H1 (cell line): ENCODE measurements around the gene SLC25A27. TPM values are rescaled to one million over a fixed set of nuclear protein-coding genes. Genes with fewer than 3 reads are reported as not detected.

Experiments used
- CTCF ChIA-PET: fragments of 300-600 bp; sonication (Branson Sonifier 250); formaldehyde crosslinking; loops from one replicate; lab custom pipeline; 2021; ENCODE audit not compliant: partially characterized antibody; lab: Charles Lee
- POLR2A ChIA-PET: fragments of 300-600 bp; sonication (Branson Sonifier 250); formaldehyde crosslinking; loops from one replicate; lab custom pipeline; 2021; ENCODE audit warnings: inconsistent platforms; ENCODE audit not compliant: partially characterized antibody; lab: Charles Lee
- DNase-seq, 2 experiments: peaks; one replicate each; pipeline versions ENCODE4 v3.0.0 to v3.0.0-alpha.2; 2010 to 2022; ENCODE audit warnings: low spot score in 2 of 2, low read depth in 1 of 2, mixed read lengths in 1 of 2
- FAIRE-seq: peaks from 2 replicates; lab custom pipeline; 2011; peaks lifted over from hg19 to GRCh38; lab: Jason Lieb, UNC
- H2AFZ ChIP-seq: 2 replicates; pipeline ENCODE4 v1.8.1; 2012; ENCODE audit warnings: low read length, inconsistent platforms
- H2AK5ac ChIP-seq: 2 replicates; pipeline ENCODE4 v1.6.1; 2013; ENCODE audit warnings: low read depth, low read length
- H2BK120ac ChIP-seq: replicated peaks from 2 replicates; pipeline ENCODE3; 2013; ENCODE audit warnings: low read depth, low read length, inconsistent platforms
- H2BK12ac ChIP-seq: 2 replicates; pipeline ENCODE4 v1.6.1; 2013; ENCODE audit warnings: low read depth, low read length
- H2BK15ac ChIP-seq: 2 replicates; pipeline ENCODE4 v1.6.1; 2013; ENCODE audit warnings: low read length
- H2BK20ac ChIP-seq: 2 replicates; pipeline ENCODE4 v1.6.1; 2013; ENCODE audit warnings: low read length
- H2BK5ac ChIP-seq: 2 replicates; pipeline ENCODE4 v1.6.1; 2013; ENCODE audit warnings: low read depth, low read length
- H3K14ac ChIP-seq: 2 replicates; pipeline ENCODE4 v1.6.1; 2013; ENCODE audit warnings: inconsistent platforms; ENCODE audit not compliant: insufficient read length
- H3K18ac ChIP-seq: 2 replicates; pipeline ENCODE4 v1.6.1; 2013; ENCODE audit warnings: low read length; ENCODE audit errors: extremely low read depth
- H3K23ac ChIP-seq: 2 replicates; pipeline ENCODE4 v1.6.1; 2013; ENCODE audit warnings: inconsistent platforms; ENCODE audit not compliant: insufficient read length
- H3K23me2 ChIP-seq: 2 replicates; pipeline ENCODE4 v1.6.1; 2013; ENCODE audit warnings: low read depth, low read length
- H3K27ac ChIP-seq: 2 replicates; pipeline ENCODE4 v1.6.1; 2011; ENCODE audit warnings: low read depth, low read length, inconsistent platforms
- H3K27me3 ChIP-seq, 4 experiments: replicated peaks in 1 of 4; 1 replicate in 1 of 4; 2 replicates in 3 of 4; pipeline versions ENCODE4 v1.6.1 to v1.8.1; 2011 to 2013; ENCODE audit warnings: low read length in 3 of 4, mild to moderate bottlenecking in 3 of 4, inconsistent platforms in 2 of 4, mixed read lengths in 2 of 4, moderate library complexity in 1 of 4; ENCODE audit not compliant: control insufficient read depth in 3 of 4, insufficient read depth in 3 of 4; ENCODE audit errors: extremely low read depth in 1 of 4
- H3K36me3 ChIP-seq, 4 experiments: 2 replicates each; pipeline versions ENCODE4 v1.6.1 to v1.8.1; 2011 to 2013; ENCODE audit warnings: mild to moderate bottlenecking in 4 of 4, low read length in 3 of 4, moderate library complexity in 2 of 4, control low read depth in 1 of 4, inconsistent platforms in 1 of 4; ENCODE audit not compliant: insufficient read depth in 4 of 4, control insufficient read depth in 2 of 4
- H3K4ac ChIP-seq: replicated peaks from 2 replicates; pipeline ENCODE3; 2013; ENCODE audit warnings: low read length, low read depth, mixed read lengths, inconsistent platforms; ENCODE audit not compliant: insufficient read length
- H3K4me1 ChIP-seq, 4 experiments: replicated peaks in 1 of 4; 1 replicate in 1 of 4; 2 replicates in 3 of 4; pipeline versions ENCODE4 v1.6.1 to v1.8.1; 2011 to 2013; ENCODE audit warnings: low read length in 3 of 4, inconsistent platforms in 2 of 4, mixed read lengths in 1 of 4; ENCODE audit not compliant: insufficient read depth in 4 of 4, control insufficient read depth in 3 of 4
- H3K4me2 ChIP-seq, 2 experiments: 2 replicates each; pipeline versions ENCODE4 v1.6.1 to v1.8.1; 2011 to 2013; ENCODE audit warnings: low read depth in 2 of 2, low read length in 2 of 2, control low read depth in 1 of 2, inconsistent platforms in 1 of 2, mild to moderate bottlenecking in 1 of 2; ENCODE audit not compliant: insufficient read depth in 1 of 2
- H3K4me3 ChIP-seq, 4 experiments: fragments of 200-600, 300-600 bp in 1 of 4; sonication (generic), shearing (Covaris generic), sonication (Bioruptor Twin) in 1 of 4; 2 replicates each; pipeline versions ENCODE4 v1.5.1 to v1.8.1; 2011 to 2016; ENCODE audit warnings: low read length in 4 of 4, low read depth in 3 of 4, control low read depth in 2 of 4, inconsistent platforms in 2 of 4, mild to moderate bottlenecking in 2 of 4, mixed read lengths in 1 of 4, moderate library complexity in 1 of 4; ENCODE audit not compliant: insufficient read depth in 2 of 4; ENCODE audit errors: extremely low read depth in 1 of 4
- H3K56ac ChIP-seq: replicated peaks from 2 replicates; pipeline ENCODE3; 2013; ENCODE audit warnings: low read depth, mild to moderate bottlenecking, mixed read lengths, low read length, inconsistent platforms; ENCODE audit not compliant: insufficient read length
- H3K79me1 ChIP-seq: 2 replicates; pipeline ENCODE4 v1.6.1; 2013; ENCODE audit warnings: low read depth, low read length, control low read depth
- H3K79me2 ChIP-seq, 2 experiments: 2 replicates each; pipeline versions ENCODE4 v1.6.1 to v1.8.1; 2012 to 2013; ENCODE audit warnings: low read length in 2 of 2, mild to moderate bottlenecking in 2 of 2, inconsistent platforms in 1 of 2; ENCODE audit not compliant: insufficient read depth in 2 of 2, control insufficient read depth in 1 of 2
- H3K9ac ChIP-seq, 4 experiments: replicated peaks in 1 of 4; 1 replicate in 1 of 4; 2 replicates in 3 of 4; pipeline versions ENCODE4 v1.6.1 to v1.8.1; 2011 to 2013; ENCODE audit warnings: low read depth in 3 of 4, low read length in 3 of 4, control low read depth in 2 of 4, mild to moderate bottlenecking in 2 of 4, moderate library complexity in 2 of 4, inconsistent platforms in 1 of 4; ENCODE audit errors: extremely low read depth in 1 of 4
- H3K9me3 ChIP-seq, 2 experiments: 2 replicates each; pipeline versions ENCODE4 v1.6.1 to v1.8.1; 2012 to 2013; ENCODE audit warnings: mild to moderate bottlenecking in 2 of 2, moderate library complexity in 2 of 2, control low read depth in 1 of 2, inconsistent platforms in 1 of 2, low read depth in 1 of 2, low read length in 1 of 2, mixed read lengths in 1 of 2; ENCODE audit not compliant: insufficient read depth in 2 of 2
- H4K20me1 ChIP-seq, 2 experiments: replicated peaks in 1 of 2; 2 replicates each; pipeline versions ENCODE3 to v1.8.1; 2011 to 2013; ENCODE audit warnings: inconsistent platforms in 2 of 2, low read length in 2 of 2, mild to moderate bottlenecking in 1 of 2; ENCODE audit not compliant: insufficient read depth in 2 of 2, control insufficient read depth in 1 of 2
- H4K5ac ChIP-seq: 2 replicates; pipeline ENCODE4 v1.6.1; 2013; ENCODE audit warnings: low read length, low read depth, mixed read lengths, inconsistent platforms; ENCODE audit not compliant: insufficient read length
- H4K8ac ChIP-seq: 2 replicates; pipeline ENCODE4 v1.8.0; 2013; ENCODE audit warnings: mild to moderate bottlenecking, moderate library complexity, low read length, inconsistent platforms; ENCODE audit not compliant: insufficient read depth; ENCODE audit errors: extremely low read depth
- H4K91ac ChIP-seq: replicated peaks from 2 replicates; pipeline ENCODE3; 2013; ENCODE audit warnings: low read length, mixed read lengths, inconsistent platforms; ENCODE audit not compliant: insufficient read length
- BACH1 ChIP-seq: IDR thresholded peaks from 2 replicates; pipeline ENCODE4 v1.6.1; 2012; ENCODE audit warnings: low read length, improper control_type of control experiment
- BRCA1 ChIP-seq: IDR thresholded peaks from 2 replicates; pipeline ENCODE4 v1.6.1; 2012; ENCODE audit warnings: low read depth, low read length, improper control_type of control experiment
- CHD2 ChIP-seq: IDR thresholded peaks from 2 replicates; pipeline ENCODE4 v1.6.1; 2012; ENCODE audit warnings: low read length, improper control_type of control experiment
- CREB1 ChIP-seq: IDR thresholded peaks from 2 replicates; pipeline ENCODE4 v1.6.1; 2012; ENCODE audit warnings: inconsistent platforms
- EP300 ChIP-seq, 2 experiments: IDR thresholded peaks; 1 replicate in 1 of 2; 2 replicates in 1 of 2; pipeline ENCODE4 v1.6.1; 2011 to 2012; ENCODE audit warnings: low read depth in 2 of 2, low read length in 2 of 2, mild to moderate bottlenecking in 2 of 2, borderline replicate concordance in 1 of 2, inconsistent platforms in 1 of 2, moderate library complexity in 1 of 2
- EZH2 ChIP-seq: fragments of 200-600 bp; sonication (generic); IDR thresholded peaks from 2 replicates; pipeline ENCODE4 v1.7.1; 2012; ENCODE audit warnings: low read depth, mild to moderate bottlenecking, moderate library complexity, low read length, inconsistent platforms; ENCODE audit not compliant: severe bottlenecking
- GTF2F1 ChIP-seq: IDR thresholded peaks from 2 replicates; pipeline ENCODE4 v1.6.1; 2012; ENCODE audit warnings: low read depth, low read length, improper control_type of control experiment, borderline replicate concordance
- KDM1A ChIP-seq: fragments of 200-600, 300-600 bp; sonication (generic); IDR thresholded peaks from 2 replicates; pipeline ENCODE4 v1.7.1; 2016; ENCODE audit warnings: mild to moderate bottlenecking, low read length, borderline replicate concordance
- KDM4A ChIP-seq: IDR thresholded peaks from one replicate; pipeline ENCODE4 v1.7.1; 2012; ENCODE audit warnings: low read depth, mild to moderate bottlenecking, moderate library complexity, low read length, inconsistent platforms; ENCODE audit not compliant: severe bottlenecking
- KDM5A ChIP-seq: fragments of 200-600 bp; IDR thresholded peaks from 2 replicates; pipeline ENCODE4 v1.7.1; 2012; ENCODE audit warnings: mild to moderate bottlenecking, low read length, inconsistent platforms, mixed read lengths
- NANOG ChIP-seq: IDR thresholded peaks from 2 replicates; pipeline ENCODE4 v1.6.1; 2011; ENCODE audit warnings: low read length, low read depth, mild to moderate bottlenecking, inconsistent platforms; ENCODE audit not compliant: insufficient read depth, poor library complexity, severe bottlenecking
- POU5F1 ChIP-seq: IDR thresholded peaks from 2 replicates; pipeline ENCODE4 v1.6.1; 2011; ENCODE audit warnings: low read depth, mild to moderate bottlenecking, low read length, moderate library complexity
- RBBP5 ChIP-seq: IDR thresholded peaks from 2 replicates; pipeline ENCODE4 v1.7.1; 2012; ENCODE audit warnings: low read depth, mild to moderate bottlenecking, inconsistent platforms, low read length, moderate library complexity, borderline replicate concordance
- SP2 ChIP-seq: IDR thresholded peaks from 2 replicates; pipeline ENCODE4 v1.6.1; 2012; ENCODE audit warnings: mild to moderate bottlenecking, low read length, inconsistent platforms
- WGBS, 2 experiments: shearing (Covaris generic) in 1 of 2; methylation state at CpG; one replicate each; pipeline versions ENCODE4 v1.1.6 to v1.1.7; 2013 to 2015; ENCODE audit warnings: low lambda C conversion rate in 2 of 2, mixed read lengths in 2 of 2, inconsistent platforms in 1 of 2, low coverage in 1 of 2, missing lambda C conversion rate in 1 of 2; ENCODE audit not compliant: insufficient replicate concordance in 2 of 2, insufficient coverage in 1 of 2, insufficient read length in 1 of 2; ENCODE audit errors: extremely low coverage in 1 of 2, missing lambda C conversion rate in 1 of 2; 5-methylcytosine and 5-hydroxymethylcytosine counted together
- polyA plus RNA-seq, 7 experiments: library from polyadenylated mRNA; depleted of rRNA in 3 of 7; stranded (reverse) in 5 of 7; unstranded in 2 of 7; fragments of >200 nt in 5 of 7; fragments of 200-250 nt in 2 of 7; gene quantifications; 1 replicate in 5 of 7; 2 replicates in 1 of 7; 4 replicates in 1 of 7; pipeline versions ENCODE4 v1.2.1 to v1.2.3, GENCODE V29; 2011 to 2013; ENCODE audit warnings: missing spikeins in 2 of 7, mixed read lengths in 2 of 7
- total RNA-seq: library from RNA; stranded (reverse); fragmentation: NEBNext Ultra II Directional; extraction: Animal tissue kit (Norgen Biotek cat#: 25700); gene quantifications from 2 replicates; pipeline ENCODE4 v1.2.1, GENCODE V29; 2021
- TF ChIP-seq, protein P1 (sequence below): IDR thresholded peaks from 2 replicates; pipeline ENCODE4 v1.6.1; 2012; ENCODE audit warnings: inconsistent platforms

Gene SLC25A27
- total and polyA plus RNA-seq, 2 of the 8 experiments (the other 6 are each of a cell fraction or from before 2014, with no cell fraction given): 7.3 to 8.4 TPM

DNA sequence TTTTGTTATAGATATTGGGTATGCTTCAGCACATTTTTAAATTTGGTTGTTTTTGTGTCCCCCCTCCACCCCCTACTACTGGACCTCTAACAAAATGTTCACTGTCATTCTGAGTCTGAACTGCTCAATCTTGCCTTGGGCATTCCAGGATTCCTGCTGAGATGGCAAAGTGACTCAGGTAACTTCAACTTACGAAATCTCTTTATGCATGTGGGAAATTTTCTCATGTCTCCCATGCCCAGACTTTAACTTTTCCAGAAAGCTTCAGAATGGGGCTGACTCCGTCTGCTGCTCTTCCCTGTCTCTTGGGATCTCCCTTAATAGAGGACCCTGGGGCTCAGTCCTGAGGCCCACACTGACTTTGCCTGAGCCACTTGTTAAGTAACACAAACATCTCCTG lies 14.1 kb upstream of the SLC25A27 start:
- Histone ChIP-seq H3K18ac (no peak overlapping the region), H2BK15ac (no peak overlapping the region), H2BK20ac (no peak overlapping the region), H4K8ac (no peak overlapping the region), H4K91ac (no peak overlapping the region), H3K4me3 (no peak overlapping the region), H4K20me1 (no peaks in the 10 kb centered on the region), H3K79me1 (no peaks in the 10 kb centered on the region), H3K79me2 (no peaks in the 10 kb centered on the region), H3K4ac (no peak overlapping the region), H3K56ac (no peak overlapping the region), H2AK5ac (no peak overlapping the region), H3K27me3 (no peaks in the 10 kb centered on the region), H3K9me3 (no peaks in the 10 kb centered on the region), H3K36me3 (no peaks in the 10 kb centered on the region), H3K9ac (no peak overlapping the region), H2BK5ac (no peak overlapping the region), H3K14ac (no peak overlapping the region), H2BK120ac (no peak overlapping the region), H3K23me2 (no peaks in the 10 kb centered on the region; the same call in 1 of the 2 replicates), H2BK12ac (no peak overlapping the region), H4K5ac (no peak overlapping the region), H3K27ac (no peak overlapping the region), H3K23ac (no peak overlapping the region), H3K4me2 (no peak overlapping the region), H3K4me1 (no peaks in the 10 kb centered on the region), H2AFZ (no peak overlapping the region)
- POLR2A ChIA-PET: no interaction called here
- no peak for FAIRE-seq
- DNase-seq: no peak
- CTCF ChIA-PET: no interaction called here
- WGBS, 2 experiments: 75% methylated on average over 2 of the region's 2 CpGs; no CpG with 5 or more reads in 1 of the 2 experiments
- TF ChIP-seq BRCA1 (no peak), KDM4A (no peak), EZH2 (no peak), KDM1A (no peak), GTF2F1 (no peak), CREB1 (no peak), POU5F1 (no peak), CHD2 (no peak), RBBP5 (no peak), SP2 (no peak), EP300 (IDR thresholded peaks at IDR 0.05; ENCODE audit: borderline replicate concordance in 1 of 2, low read depth in 2 of 2, low read length in 2 of 2) (no peak), BACH1 (no peak), KDM5A (no peak), NANOG (no peak)
- TF ChIP-seq, protein P1, sequence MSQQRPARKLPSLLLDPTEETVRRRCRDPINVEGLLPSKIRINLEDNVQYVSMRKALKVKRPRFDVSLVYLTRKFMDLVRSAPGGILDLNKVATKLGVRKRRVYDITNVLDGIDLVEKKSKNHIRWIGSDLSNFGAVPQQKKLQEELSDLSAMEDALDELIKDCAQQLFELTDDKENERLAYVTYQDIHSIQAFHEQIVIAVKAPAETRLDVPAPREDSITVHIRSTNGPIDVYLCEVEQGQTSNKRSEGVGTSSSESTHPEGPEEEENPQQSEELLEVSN: no peak
